IgD-negative memory B cell (primary cell): ENCODE data around the gene ANKRD44. TPM values are rescaled to one million over a fixed set of nuclear protein-coding genes. Genes with fewer than 3 reads are reported as not detected.

Experiments used
- H3K27ac Mint-ChIP-seq, 3 donors: one replicate each; pipeline ENCODE4 v1.8.0; 2020 to 2022; ENCODE audit warnings: mild to moderate bottlenecking in 3 of 3, mixed read lengths in 3 of 3, moderate library complexity in 1 of 3
- H3K27me3 Mint-ChIP-seq: one replicate; pipeline ENCODE4 v1.8.0; 2021; ENCODE audit warnings: mixed read lengths
- H3K36me3 Mint-ChIP-seq: one replicate; pipeline ENCODE4 v1.8.0; 2020; ENCODE audit warnings: mild to moderate bottlenecking, mixed read lengths
- H3K4me1 Mint-ChIP-seq, 3 donors: one replicate each; pipeline ENCODE4 v1.8.0; 2020 to 2022; ENCODE audit warnings: mixed read lengths in 3 of 3, mild to moderate bottlenecking in 1 of 3
- H3K4me3 Mint-ChIP-seq, 4 donors: one replicate each; pipeline ENCODE4 v1.8.0; 2020 to 2022; ENCODE audit warnings: mild to moderate bottlenecking in 4 of 4, mixed read lengths in 4 of 4, moderate library complexity in 3 of 4
- H3K9me3 Mint-ChIP-seq, 3 donors: one replicate each; pipeline ENCODE4 v1.8.0; 2020 to 2021; ENCODE audit warnings: mixed read lengths in 3 of 3, mild to moderate bottlenecking in 1 of 3
- polyA plus RNA-seq: library from polyadenylated mRNA; unstranded; fragments of 300-500 nt; fragmentation: Illumina TruSeq; gene quantifications from one replicate; pipeline ENCODE4 v1.2.3, GENCODE V29; 2021

ANKRD44 gene
- polyA plus RNA-seq, 1 donor from 2014 or later: 91.6 TPM

GRCh38 chr2:196959281-196959680 lies 351.3 kb downstream of the ANKRD44 start:
- Mint-ChIP-seq H3K36me3 (no peaks in the 10 kb centered on the region), H3K4me3 (no peak overlapping the region), H3K27ac (no peak overlapping the region), H3K9me3 (no peaks in the 10 kb centered on the region), H3K4me1 (peaks cover 0 to 2% (median 0%) of the 10 kb centered on the region in 3 donors), H3K27me3 (no peaks in the 10 kb centered on the region)

DNA sequence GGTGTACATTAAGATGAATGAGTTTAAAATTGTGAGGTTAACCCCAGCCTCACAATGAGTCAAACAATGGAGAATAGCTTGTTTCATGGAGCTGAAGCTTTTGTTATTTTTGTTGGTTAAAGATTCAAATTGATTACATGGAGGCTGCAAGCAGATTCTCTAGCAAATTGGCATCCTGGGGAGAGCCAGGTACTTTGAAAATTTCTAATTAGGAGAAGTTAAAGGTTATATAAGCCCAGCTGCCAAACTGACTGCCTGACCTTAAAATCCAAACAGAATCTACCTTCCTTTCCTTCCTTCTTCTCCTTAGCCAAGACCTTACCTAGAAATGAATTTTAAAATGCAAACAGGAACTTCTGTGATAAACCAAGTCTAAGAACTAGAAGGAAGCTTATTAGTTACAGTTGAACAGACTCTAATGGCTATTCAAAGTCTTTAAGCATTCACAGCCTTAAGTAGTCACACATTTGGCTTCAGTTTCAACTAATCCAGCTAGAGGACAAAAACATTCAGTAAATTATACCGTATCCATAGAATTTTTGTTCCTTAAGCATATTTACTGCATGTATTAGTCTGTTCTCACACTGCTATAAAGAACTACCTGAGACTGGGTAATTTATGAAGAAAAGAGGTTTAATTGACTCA lies 352.6 kb downstream of the ANKRD44 start:
- Mint-ChIP-seq H3K9me3 (no peaks in the 10 kb centered on the region), H3K27me3 (no peaks in the 10 kb centered on the region), H3K4me1 (peaks cover 0 to 2% (median 0%) of the 10 kb centered on the region in 3 donors), H3K36me3 (no peaks in the 10 kb centered on the region), H3K4me3 (no peak overlapping the region), H3K27ac (no peak overlapping the region)

DNA sequence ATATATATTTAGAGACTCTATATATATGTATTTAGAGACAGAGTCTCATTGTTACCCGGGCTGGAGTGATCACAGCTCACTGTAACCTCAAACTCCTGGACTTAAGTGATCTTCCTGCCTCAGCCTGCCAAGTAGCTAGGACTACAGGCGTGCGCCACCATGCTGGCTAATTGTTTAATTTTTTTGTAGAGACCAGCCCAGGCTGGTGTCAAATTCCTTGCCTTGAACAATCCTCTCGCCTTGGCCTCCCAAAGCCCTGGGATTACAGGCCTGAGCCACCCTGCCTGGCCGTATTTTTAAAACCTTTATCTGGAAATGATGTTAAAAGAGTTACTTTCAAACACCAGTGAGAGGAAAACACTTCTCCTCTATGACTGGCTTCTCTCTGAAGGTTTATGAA lies 353.1 kb downstream of the ANKRD44 start:
- Mint-ChIP-seq H3K4me3 (no peak overlapping the region), H3K9me3 (no peaks in the 10 kb centered on the region), H3K27ac (no peak overlapping the region), H3K27me3 (no peaks in the 10 kb centered on the region), H3K4me1 (peaks cover 0 to 2% (median 0%) of the 10 kb centered on the region in 3 donors), H3K36me3 (no peaks in the 10 kb centered on the region)

- H3K4me1 Mint-ChIP-seq: no peaks in the 10 kb centered on the region
- H3K36me3 Mint-ChIP-seq: no peaks in the 10 kb centered on the region
- no peak overlapping the region for H3K4me3 Mint-ChIP-seq
- H3K9me3 Mint-ChIP-seq: no peaks in the 10 kb centered on the region
- H3K27ac Mint-ChIP-seq: no peak overlapping the region
- peaks cover 4% of the 10 kb centered on the region for H3K27me3 Mint-ChIP-seq
Observed at GRCh38 chr2:196956069-196956468, 354.5 kb downstream of the ANKRD44 start.

DNA sequence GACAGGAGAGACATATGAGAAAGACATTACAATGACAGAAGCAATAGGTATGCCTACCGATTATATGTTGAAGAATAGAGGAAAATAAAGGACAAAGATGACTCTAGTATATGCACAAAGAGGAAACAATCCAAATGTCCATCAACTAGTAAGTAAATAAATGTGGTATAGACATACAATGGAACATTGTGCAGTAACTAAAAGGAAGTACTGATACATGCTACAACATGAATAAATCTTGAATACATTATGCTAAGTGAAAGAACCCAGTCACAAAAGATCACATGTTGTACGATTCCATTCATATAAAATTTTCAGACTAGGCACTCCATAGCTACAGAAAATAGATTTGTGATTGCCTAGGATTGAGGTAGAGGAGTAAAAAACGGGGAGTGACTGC lies 355.5 kb downstream of the ANKRD44 start:
- Mint-ChIP-seq H3K27me3 (peaks cover 4% of the 10 kb centered on the region), H3K4me1 (no peaks in the 10 kb centered on the region), H3K27ac (no peak overlapping the region), H3K36me3 (no peaks in the 10 kb centered on the region), H3K9me3 (no peaks in the 10 kb centered on the region), H3K4me3 (no peak overlapping the region)

GRCh38 chr2:196954001-196954400 lies 356.6 kb downstream of the ANKRD44 start:
- no peak overlapping the region for H3K27ac Mint-ChIP-seq
- H3K36me3 Mint-ChIP-seq: no peaks in the 10 kb centered on the region
- H3K27me3 Mint-ChIP-seq: peaks cover 4% of the 10 kb centered on the region
- H3K9me3 Mint-ChIP-seq: no peaks in the 10 kb centered on the region
- H3K4me1 Mint-ChIP-seq: no peaks in the 10 kb centered on the region
- H3K4me3 Mint-ChIP-seq: no peak overlapping the region

- H3K9me3 Mint-ChIP-seq: no peaks in the 10 kb centered on the region
Observed at GRCh38 chr2:196952936-196953335, 357.6 kb downstream of the ANKRD44 start.

DNA sequence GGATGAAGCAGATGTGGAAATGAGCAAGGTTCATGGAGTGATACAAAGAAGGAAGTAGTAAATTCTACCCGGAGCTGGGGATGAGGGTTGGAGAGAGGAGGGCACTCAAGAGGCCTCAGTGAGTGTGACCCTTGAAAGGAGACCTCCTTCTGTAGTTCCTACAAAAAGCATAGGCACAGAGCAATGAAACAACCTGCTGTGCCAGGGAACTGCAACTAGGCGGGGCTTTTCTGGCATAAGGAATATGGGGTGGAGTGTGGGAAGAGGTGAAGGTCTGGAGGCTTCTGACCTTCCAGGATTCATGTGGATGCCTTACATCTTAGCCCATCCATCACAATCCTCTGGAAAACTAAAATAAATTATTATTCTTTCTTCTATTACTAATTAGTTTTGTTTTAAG lies 358.6 kb downstream of the ANKRD44 start:
- no peaks in the 10 kb centered on the region for H3K4me1 Mint-ChIP-seq
- no peak overlapping the region for H3K4me3 Mint-ChIP-seq
- H3K27me3 Mint-ChIP-seq: peaks cover 4% of the 10 kb centered on the region
- H3K9me3 Mint-ChIP-seq: no peaks in the 10 kb centered on the region
- H3K27ac Mint-ChIP-seq: no peak overlapping the region
- H3K36me3 Mint-ChIP-seq: peaks cover 4% of the 10 kb centered on the region

More at GRCh38 chr2:196952936-196953335, 357.6 kb downstream of the ANKRD44 start:
- H3K4me3 Mint-ChIP-seq: no peak overlapping the region
- peaks cover 4% of the 10 kb centered on the region for H3K36me3 Mint-ChIP-seq
- H3K4me1 Mint-ChIP-seq: no peaks in the 10 kb centered on the region
- peaks cover 4% of the 10 kb centered on the region for H3K27me3 Mint-ChIP-seq
- no peak overlapping the region for H3K27ac Mint-ChIP-seq

DNA sequence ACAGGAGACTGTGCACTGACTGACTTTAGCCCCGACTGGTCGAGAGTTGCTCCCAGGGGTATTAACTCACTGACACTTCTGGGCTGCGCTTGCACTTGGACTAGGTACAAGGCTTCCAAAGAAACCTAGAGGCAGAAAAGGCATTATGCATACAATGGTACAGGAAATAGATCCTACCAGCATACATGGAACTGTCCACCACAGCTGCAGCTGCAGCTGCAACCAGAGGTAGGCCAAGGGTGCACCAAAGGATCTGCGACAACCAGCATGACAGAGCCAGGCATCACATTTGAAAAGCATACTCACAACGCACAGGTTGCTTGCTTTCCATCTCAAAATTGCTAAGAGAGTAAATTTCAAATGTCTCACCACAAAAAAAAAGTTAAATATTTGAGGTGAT lies 361.5 kb downstream of the ANKRD44 start:
- Mint-ChIP-seq H3K9me3 (no peaks in the 10 kb centered on the region), H3K4me3 (no peak overlapping the region), H3K4me1 (no peaks in the 10 kb centered on the region), H3K27ac (no peak overlapping the region), H3K27me3 (peaks cover 7% of the 10 kb centered on the region), H3K36me3 (peaks cover 4% of the 10 kb centered on the region)

- H3K4me3 Mint-ChIP-seq: no peak overlapping the region
Observed at GRCh38 chr2:196944570-196944969, 366.0 kb downstream of the ANKRD44 start.

DNA sequence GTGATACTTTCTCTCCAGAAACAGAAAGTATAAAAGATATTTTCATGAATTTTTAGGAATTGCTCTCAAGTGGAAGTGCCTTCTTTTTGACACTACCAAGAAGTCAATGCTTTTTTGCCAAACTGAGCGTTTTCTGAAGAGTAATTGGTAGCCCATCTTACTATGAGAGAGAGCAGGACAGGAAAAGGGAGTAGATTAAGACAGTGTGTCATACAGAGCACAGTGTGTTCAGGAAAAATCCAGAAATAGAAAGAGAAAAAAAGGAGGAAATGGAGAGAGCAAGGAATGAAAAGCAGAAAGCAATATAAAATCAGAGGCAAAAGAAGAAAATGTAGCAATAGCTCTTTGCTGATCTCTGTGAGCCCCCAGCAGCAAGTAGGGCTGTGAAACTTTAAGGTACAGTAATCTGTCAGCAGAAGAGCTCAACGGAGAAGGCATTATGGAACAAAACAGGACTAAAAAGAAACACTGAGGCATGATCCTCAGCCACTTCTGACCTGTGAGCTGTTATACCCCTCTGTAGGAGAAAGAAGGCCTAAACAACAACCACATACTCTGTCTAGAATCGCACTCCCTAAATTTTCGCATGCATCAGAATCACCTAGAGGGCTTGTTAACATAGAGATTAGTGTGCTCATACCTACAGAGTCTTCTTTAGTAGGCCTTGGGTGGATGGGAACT lies 369.0 kb downstream of the ANKRD44 start:
- Mint-ChIP-seq H3K36me3 (no peaks in the 10 kb centered on the region), H3K9me3 (no peaks in the 10 kb centered on the region), H3K4me1 (no peaks in the 10 kb centered on the region), H3K27ac (no peak overlapping the region), H3K27me3 (peaks cover 4% of the 10 kb centered on the region), H3K4me3 (no peak overlapping the region)

More at GRCh38 chr2:196944570-196944969, 366.0 kb downstream of the ANKRD44 start:
- Mint-ChIP-seq H3K9me3 (no peaks in the 10 kb centered on the region), H3K27me3 (peaks cover 4% of the 10 kb centered on the region), H3K27ac (no peak overlapping the region), H3K36me3 (peaks cover 4% of the 10 kb centered on the region), H3K4me1 (no peaks in the 10 kb centered on the region)

DNA sequence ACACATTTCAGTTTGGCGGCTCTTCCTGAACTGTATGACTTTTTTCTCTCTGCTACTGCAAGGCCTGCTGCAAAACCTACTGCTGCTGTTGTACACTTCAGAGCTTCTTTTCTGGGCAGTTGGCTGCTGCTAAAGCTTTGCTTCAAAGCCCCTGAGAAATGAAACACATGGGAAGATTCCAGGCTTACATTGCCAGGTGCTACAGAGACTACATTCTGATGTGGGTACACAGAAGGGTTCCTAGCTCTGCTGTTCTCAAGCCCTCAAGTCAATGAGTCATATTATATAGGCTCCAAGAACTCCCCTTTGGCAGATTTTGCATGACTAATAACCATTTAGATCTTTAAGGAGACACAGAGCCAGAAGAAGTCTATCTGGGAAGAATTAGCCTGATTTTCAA lies 371.2 kb downstream of the ANKRD44 start:
- no peaks in the 10 kb centered on the region for H3K36me3 Mint-ChIP-seq
- no peaks in the 10 kb centered on the region for H3K9me3 Mint-ChIP-seq
- H3K27me3 Mint-ChIP-seq: peaks cover 1% of the 10 kb centered on the region
- H3K4me1 Mint-ChIP-seq: peaks cover 0 to 1% (median under 1%) of the 10 kb centered on the region in 3 donors
- H3K27ac Mint-ChIP-seq: no peak overlapping the region
- H3K4me3 Mint-ChIP-seq: peak overlapping the region in 1 of 4 donors; percentile 60

Other genes with a start within 250 kb of the ANKRD44 start
- gene SF3B1, start 124.2 kb upstream of the ANKRD44 start, polyA plus RNA-seq: 124 TPM
- gene COQ10B, start 142.8 kb upstream of the ANKRD44 start, polyA plus RNA-seq: 29.9 TPM
- gene HSPD1, start 189.1 kb upstream of the ANKRD44 start, polyA plus RNA-seq: 92.3 TPM
- 149 TPM for gene HSPE1, start 189.6 kb upstream of the ANKRD44 start, polyA plus RNA-seq
- 28.0 TPM for gene MOB4, start 205.3 kb upstream of the ANKRD44 start, polyA plus RNA-seq